Globus pallidus (tissue), 1 donor: ENCODE results near the gene CCDC3.

Source experiments
- DNase-seq: peaks from one replicate; pipeline ENCODE4 v3.0.0-alpha.2; 2015; ENCODE audit warnings: low spot score

Gene CCDC3

GRCh38 chr10:12961416-12962205, 39.9 kb downstream of the CCDC3 start:
- DNase-seq, result no peak

- no peak for DNase-seq
Observed at GRCh38 chr10:12960941-12961340, 40.6 kb downstream of the CCDC3 start.

GRCh38 chr10:12960334-12960898, 41.1 kb downstream of the CCDC3 start:
- DNase-seq, result no peak

GRCh38 chr10:12958546-12959110, 42.9 kb downstream of the CCDC3 start:
- DNase-seq, result no peak

- DNase-seq, result no peak
Observed at GRCh38 chr10:12957081-12957480, 44.4 kb downstream of the CCDC3 start.

- DNase-seq, result no peak
Observed at GRCh38 chr10:12954866-12955265, 46.6 kb downstream of the CCDC3 start.

- DNase-seq, result no peak
Observed at GRCh38 chr10:12950583-12951128, 50.9 kb downstream of the CCDC3 start.

- no peak for DNase-seq
Observed at GRCh38 chr10:12949248-12949647, 52.3 kb downstream of the CCDC3 start.

- no peak for DNase-seq
Observed at GRCh38 chr10:12947741-12948140, 53.8 kb downstream of the CCDC3 start.

GRCh38 chr10:12946372-12946771, 55.1 kb downstream of the CCDC3 start:
- no peak for DNase-seq

GRCh38 chr10:12945690-12946359, 55.7 kb downstream of the CCDC3 start:
- no peak for DNase-seq

- no peak for DNase-seq
Observed at GRCh38 chr10:12944931-12945330, 56.6 kb downstream of the CCDC3 start.

- DNase-seq, result no peak
Observed at GRCh38 chr10:12943425-12943824, 58.1 kb downstream of the CCDC3 start.

GRCh38 chr10:12941966-12942365, 59.5 kb downstream of the CCDC3 start:
- DNase-seq, result no peak

GRCh38 chr10:12940791-12941190, 60.7 kb downstream of the CCDC3 start:
- DNase-seq, result no peak

- DNase-seq, result no peak
Observed at GRCh38 chr10:12938271-12938670, 63.2 kb downstream of the CCDC3 start.

GRCh38 chr10:12937527-12937926, 64.0 kb downstream of the CCDC3 start:
- DNase-seq, result no peak

- DNase-seq, result no peak
Observed at GRCh38 chr10:12934777-12935176, 66.7 kb downstream of the CCDC3 start.

- DNase-seq, result no peak
Observed at GRCh38 chr10:12929381-12929780, 72.1 kb downstream of the CCDC3 start.

- DNase-seq, result no peak
Observed at GRCh38 chr10:12928571-12928970, 72.9 kb downstream of the CCDC3 start.

- no peak for DNase-seq
Observed at GRCh38 chr10:12927896-12928295, 73.6 kb downstream of the CCDC3 start.

GRCh38 chr10:12925845-12926244, 75.7 kb downstream of the CCDC3 start:
- DNase-seq, result no peak

GRCh38 chr10:12924911-12925310, 76.6 kb downstream of the CCDC3 start:
- DNase-seq, result no peak
